ENCODE results near the gene OVCA2. TPM values are rescaled to one million over a fixed set of nuclear protein-coding genes. Genes with fewer than 3 reads are reported as not detected.
A peak's percentile ranks its signal among the peaks of the same experiment; 100 is the strongest.

Gene OVCA2
- total RNA-seq, 4 donors from 2014 or later, result 5.4 to 73.3 (median 36.9) TPM

GRCh38 chr17:2051933-2052559 lies 10.2 kb downstream of the OVCA2 start:
- intact Hi-C loops (cut with DNase I; ENCODE audit: low total_unique reads), result loop anchor here (5.0 to 10.0 kb wide), 2 partner anchors 123 to 230 kb away; no protein-coding TSS in a partner anchor
- 21 to 46% methylated on average over 2 to 14 of the region's 14 CpGs for WGBS, 2 donors (ENCODE audit: low coverage in 1 of 2)

GRCh38 chr17:2053380-2054261 lies 11.8 kb downstream of the OVCA2 start:
- Histone ChIP-seq H3K9me3 (no peaks in the 10 kb centered on the region), H3K36me3 (no peaks in the 10 kb centered on the region), H3K4me3 (peak overlapping the region; percentile 24 to 65 (median 40)), H3K27me3 (peaks cover 77% of the 10 kb centered on the region), H3K4me1 (peaks cover 15 to 73% (median 68%) of the 10 kb centered on the region in 4 donors), H3K27ac (peak overlapping the region; percentile 85 to 92 (median 90))
- in situ Hi-C loops (cut with MboI; ENCODE audit: low pct_ligation_motif_present in 1 of 4, low pct_unique_long_range_greater_than_20kb in 1 of 4, low sequenced_read_pairs in 3 of 4) (loop anchor here in 1 of 4 donors (25.0 kb wide), 1 partner anchor 109 kb away; no protein-coding TSS in a partner anchor), intact Hi-C loops (cut with DNase I; ENCODE audit: low total_unique reads) (loop anchor here (5.0 to 10.0 kb wide), 2 partner anchors 121 to 229 kb away; no protein-coding TSS in a partner anchor)
- TF ChIP-seq, protein P1, sequence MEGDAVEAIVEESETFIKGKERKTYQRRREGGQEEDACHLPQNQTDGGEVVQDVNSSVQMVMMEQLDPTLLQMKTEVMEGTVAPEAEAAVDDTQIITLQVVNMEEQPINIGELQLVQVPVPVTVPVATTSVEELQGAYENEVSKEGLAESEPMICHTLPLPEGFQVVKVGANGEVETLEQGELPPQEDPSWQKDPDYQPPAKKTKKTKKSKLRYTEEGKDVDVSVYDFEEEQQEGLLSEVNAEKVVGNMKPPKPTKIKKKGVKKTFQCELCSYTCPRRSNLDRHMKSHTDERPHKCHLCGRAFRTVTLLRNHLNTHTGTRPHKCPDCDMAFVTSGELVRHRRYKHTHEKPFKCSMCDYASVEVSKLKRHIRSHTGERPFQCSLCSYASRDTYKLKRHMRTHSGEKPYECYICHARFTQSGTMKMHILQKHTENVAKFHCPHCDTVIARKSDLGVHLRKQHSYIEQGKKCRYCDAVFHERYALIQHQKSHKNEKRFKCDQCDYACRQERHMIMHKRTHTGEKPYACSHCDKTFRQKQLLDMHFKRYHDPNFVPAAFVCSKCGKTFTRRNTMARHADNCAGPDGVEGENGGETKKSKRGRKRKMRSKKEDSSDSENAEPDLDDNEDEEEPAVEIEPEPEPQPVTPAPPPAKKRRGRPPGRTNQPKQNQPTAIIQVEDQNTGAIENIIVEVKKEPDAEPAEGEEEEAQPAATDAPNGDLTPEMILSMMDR (IDR thresholded peaks at IDR 0.05), result peak; percentile 41 to 55 (median 47)
- TF ChIP-seq EP300 (IDR thresholded peaks at IDR 0.05; ENCODE audit: low read depth) (no peak), POLR2AphosphoS5 (IDR thresholded peaks at IDR 0.05) (no peak), POLR2A (IDR thresholded peaks at IDR 0.05) (no peak)
- WGBS, 2 donors (ENCODE audit: low coverage in 1 of 2), result 0 to 7% methylated on average over 1 to 67 of the region's 84 CpGs
- DNase-seq, result peak; percentile 77

More at GRCh38 chr17:2051933-2052559, 10.2 kb downstream of the OVCA2 start:
- Histone ChIP-seq H3K27me3 (peaks cover 73% of the 10 kb centered on the region), H3K4me3 (no peak overlapping the region), H3K9me3 (no peaks in the 10 kb centered on the region), H3K27ac (peak overlapping the region in 2 of 4 donors; percentile 59 to 64), H3K36me3 (no peaks in the 10 kb centered on the region), H3K4me1 (peaks cover 16 to 64% (median 54%) of the 10 kb centered on the region in 4 donors)
- TF ChIP-seq EP300 (IDR thresholded peaks at IDR 0.05; ENCODE audit: low read depth), result no peak
- no peak for TF ChIP-seq POLR2A (IDR thresholded peaks at IDR 0.05)
- TF ChIP-seq, protein P1 (IDR thresholded peaks at IDR 0.05), result no peak
- TF ChIP-seq POLR2AphosphoS5 (IDR thresholded peaks at IDR 0.05), result no peak
- in situ Hi-C loops (cut with MboI; ENCODE audit: low pct_ligation_motif_present in 1 of 4, low pct_unique_long_range_greater_than_20kb in 1 of 4, low sequenced_read_pairs in 3 of 4), result loop anchor here in 1 of 4 donors (25.0 kb wide), 1 partner anchor 110 kb away; no protein-coding TSS in a partner anchor
- no peak for DNase-seq

DNA sequence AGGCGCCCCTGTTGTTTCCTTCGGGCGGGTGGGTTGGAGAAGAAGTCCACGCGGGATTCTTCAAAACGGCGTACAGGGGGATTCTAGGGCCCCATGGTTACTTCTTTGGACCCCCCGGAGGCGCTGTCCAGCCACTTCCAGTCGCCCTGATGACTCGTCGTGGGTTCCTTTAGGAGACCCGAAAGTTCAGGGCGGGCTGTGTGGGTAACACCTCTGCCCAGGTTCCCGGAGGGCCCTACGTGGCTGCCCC lies 12.4 kb downstream of the OVCA2 start:
- TF ChIP-seq POLR2AphosphoS5 (IDR thresholded peaks at IDR 0.05) (no peak), POLR2A (IDR thresholded peaks at IDR 0.05) (no peak), EP300 (IDR thresholded peaks at IDR 0.05; ENCODE audit: low read depth) (no peak)
- TF ChIP-seq, protein P1 (IDR thresholded peaks at IDR 0.05), result no peak
- no peak for DNase-seq
- intact Hi-C loops (cut with DNase I; ENCODE audit: low total_unique reads) (loop anchor here (5.0 to 10.0 kb wide), 2 partner anchors 121 to 228 kb away; no protein-coding TSS in a partner anchor), in situ Hi-C loops (cut with MboI; ENCODE audit: low pct_ligation_motif_present in 1 of 4, low pct_unique_long_range_greater_than_20kb in 1 of 4, low sequenced_read_pairs in 3 of 4) (loop anchor here in 1 of 4 donors (25.0 kb wide), 1 partner anchor 108 kb away; no protein-coding TSS in a partner anchor)
- Histone ChIP-seq H3K36me3 (no peaks in the 10 kb centered on the region), H3K4me1 (peaks cover 9 to 74% (median 68%) of the 10 kb centered on the region in 4 donors), H3K4me3 (peak overlapping the region; percentile 24 to 65 (median 40)), H3K27me3 (peaks cover 76% of the 10 kb centered on the region), H3K9me3 (no peaks in the 10 kb centered on the region), H3K27ac (peak overlapping the region; percentile 85 to 92 (median 90))
- 13% methylated on average over 9 of the region's 16 CpGs; no CpG with 5 or more reads in 1 of the 2 donors for WGBS, 2 donors (ENCODE audit: low coverage in 1 of 2)

Measured in transverse colon (tissue), 4 donors.